ENCODE results near the gene CGA.

The CGA gene

GRCh38 chr6:87082160-87082721 is 12.7 kb downstream of the CGA start:
- DNase-seq, result no peak

- peak; percentile 52 for DNase-seq
Measured at GRCh38 chr6:87078983-87079616, 15.8 kb downstream of the CGA start.

- no peak for DNase-seq
Measured at GRCh38 chr6:87075168-87075567, 19.7 kb downstream of the CGA start.

GRCh38 chr6:87074101-87074621 is 20.7 kb downstream of the CGA start:
- DNase-seq, result no peak

GRCh38 chr6:87071683-87072082 is 23.2 kb downstream of the CGA start:
- DNase-seq, result no peak

- DNase-seq, result no peak
Measured at GRCh38 chr6:87070741-87071140, 24.2 kb downstream of the CGA start.

- no peak for DNase-seq
Measured at GRCh38 chr6:87068795-87069194, 26.1 kb downstream of the CGA start.

- DNase-seq, result peak; percentile 59
Measured at GRCh38 chr6:87066449-87067333, 28.2 kb downstream of the CGA start.

GRCh38 chr6:87065117-87065516 is 29.8 kb downstream of the CGA start:
- no peak for DNase-seq

GRCh38 chr6:87059943-87060342 is 35.0 kb downstream of the CGA start:
- no peak for DNase-seq

GRCh38 chr6:87054143-87054833 is 40.6 kb downstream of the CGA start:
- no peak for DNase-seq

GRCh38 chr6:87053312-87053711 is 41.6 kb downstream of the CGA start:
- no peak for DNase-seq

GRCh38 chr6:87049779-87050178 is 45.1 kb downstream of the CGA start:
- DNase-seq, result no peak

- no peak for DNase-seq
Measured at GRCh38 chr6:87045521-87046075, 49.3 kb downstream of the CGA start.

GRCh38 chr6:87040729-87041128 is 54.2 kb downstream of the CGA start:
- DNase-seq, result no peak
